Right renal pelvis (tissue), 4 donors: ENCODE measurements around the gene CUL9. TPM values are rescaled to one million over a fixed set of nuclear protein-coding genes. Genes with fewer than 3 reads are reported as not detected.

Experiments used
- DNase-seq, 4 donors: peaks; one replicate each; pipeline ENCODE4 v3.0.0-alpha.2; 2013; ENCODE audit warnings: low read depth in 4 of 4, low spot score in 3 of 4, missing footprints in 1 of 4
- polyA plus RNA-seq, 4 donors: library from polyadenylated mRNA; unstranded; fragments of 120-200 nt; gene quantifications; one replicate each; pipeline ENCODE4 v1.2.1, GENCODE V29; 2013; ENCODE audit not compliant: insufficient read length in 4 of 4

CUL9 gene
- polyA plus RNA-seq, 4 donors: 29.7 to 35.3 (median 32.5) TPM

DNA sequence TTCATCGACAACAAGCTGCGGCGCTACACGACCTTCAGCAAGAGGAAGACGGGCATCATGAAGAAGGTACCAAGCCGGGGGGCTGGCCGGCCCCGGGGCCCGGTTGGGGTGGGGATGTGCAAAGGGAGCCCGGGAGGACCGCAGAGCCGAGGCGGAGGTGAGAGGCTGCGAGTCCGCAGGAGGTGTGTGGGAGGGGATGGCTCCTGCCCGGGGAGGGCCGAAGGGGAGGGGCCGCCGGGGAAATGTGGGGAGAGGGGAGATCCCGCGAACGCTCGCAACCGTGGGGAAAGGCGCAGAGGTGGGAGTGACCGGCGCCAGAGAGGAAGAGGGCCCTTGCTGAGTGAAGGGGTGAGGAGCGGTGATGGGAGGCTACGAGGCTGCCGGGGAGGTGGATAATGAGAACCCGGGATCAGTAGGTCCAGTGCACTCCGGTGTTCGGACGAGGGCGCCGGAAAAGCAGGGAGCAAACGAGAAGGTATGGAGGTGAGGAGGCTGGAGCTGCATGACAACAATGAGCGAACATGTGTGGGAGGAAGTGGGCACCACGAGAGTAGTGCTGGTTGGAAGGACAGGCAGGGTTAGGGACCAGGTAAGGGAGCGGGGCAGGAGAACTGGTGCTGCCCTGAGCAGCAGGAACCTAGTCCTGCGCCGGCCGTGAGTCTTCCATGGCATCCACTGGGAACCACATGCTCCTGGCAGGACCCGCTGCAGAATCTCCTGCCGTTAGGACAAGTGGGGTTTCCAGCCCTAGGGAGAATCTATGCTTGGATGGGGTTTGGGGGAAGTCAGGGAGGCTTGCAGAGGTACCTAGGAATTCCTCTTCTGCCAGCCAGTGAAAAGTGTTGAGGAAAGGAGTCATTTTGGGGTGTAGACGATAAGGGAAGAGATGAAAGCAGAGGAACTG, 9.6 kb upstream of the CUL9 start:
- peak in 1 of 4 donors; percentile 28 for DNase-seq

DNA sequence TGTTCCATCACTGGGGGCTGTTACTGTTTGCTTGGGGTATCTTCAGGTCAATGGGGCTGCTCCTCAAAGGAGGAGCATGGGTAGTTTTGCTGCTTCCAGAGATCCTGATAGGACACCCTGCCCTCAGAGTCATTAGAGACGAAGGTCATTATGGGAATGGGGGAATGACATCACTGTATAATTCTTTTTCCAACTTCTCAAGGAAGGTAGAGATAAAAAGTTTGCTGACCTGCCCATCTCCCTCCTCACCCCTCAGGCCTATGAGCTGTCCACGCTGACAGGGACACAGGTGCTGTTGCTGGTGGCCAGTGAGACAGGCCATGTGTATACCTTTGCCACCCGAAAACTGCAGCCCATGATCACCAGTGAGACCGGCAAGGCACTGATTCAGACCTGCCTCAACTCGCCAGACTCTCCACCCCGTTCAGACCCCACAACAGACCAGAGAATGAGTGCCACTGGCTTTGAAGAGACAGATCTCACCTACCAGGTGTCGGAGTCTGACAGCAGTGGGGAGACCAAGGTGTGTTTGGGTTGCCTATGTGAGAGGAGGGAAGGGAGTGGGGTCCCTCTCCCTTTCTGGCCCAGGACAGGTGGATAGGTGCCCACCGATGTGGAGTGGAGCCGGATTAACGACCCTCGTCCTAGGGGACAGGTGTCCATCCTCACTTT, 8.3 kb upstream of the CUL9 start:
- DNase-seq: no peak

DNA sequence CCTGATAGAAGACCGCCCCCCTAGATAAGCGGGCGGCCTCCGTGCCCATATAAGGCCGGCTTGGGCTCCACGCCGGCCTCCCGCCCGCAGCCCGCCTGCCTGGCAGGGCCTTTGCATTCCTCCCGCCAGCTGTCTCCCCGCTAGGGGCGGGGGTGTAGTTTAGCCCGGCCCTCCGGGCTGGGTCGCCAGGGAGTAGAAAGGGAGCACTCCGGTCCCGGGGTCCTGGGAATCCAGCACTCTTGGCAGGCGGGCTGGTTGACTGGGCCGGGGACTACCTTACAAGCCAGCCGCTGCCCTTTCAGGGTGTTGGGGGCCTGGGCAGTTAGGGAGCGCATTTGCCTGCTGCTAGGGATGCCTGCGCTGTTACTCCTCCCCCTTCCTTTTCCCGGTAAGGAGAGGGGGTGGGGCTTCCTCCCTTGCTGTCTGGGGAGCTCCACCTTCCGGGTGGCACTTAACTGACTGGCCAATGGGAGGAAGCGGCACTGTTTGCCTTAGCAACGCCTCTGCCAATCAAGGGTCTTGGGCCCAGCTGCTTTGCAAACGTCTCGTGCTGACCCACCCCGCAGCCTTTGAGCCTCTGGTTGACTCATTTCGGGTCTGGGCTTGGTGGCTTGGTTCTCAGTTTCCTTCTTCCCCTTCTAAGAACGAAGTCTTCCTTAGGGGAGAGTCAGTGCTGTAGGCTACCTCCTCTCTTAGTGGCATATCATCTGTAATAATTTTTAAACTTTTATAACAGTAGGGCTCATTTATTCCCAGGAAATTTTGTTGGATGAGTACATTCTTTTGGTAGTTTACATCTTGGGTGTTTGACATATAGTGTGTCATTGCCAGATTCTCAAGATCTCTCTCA, 7.5 kb upstream of the CUL9 start:
- peak; percentile 92 to 97 (median 95) for DNase-seq

DNA sequence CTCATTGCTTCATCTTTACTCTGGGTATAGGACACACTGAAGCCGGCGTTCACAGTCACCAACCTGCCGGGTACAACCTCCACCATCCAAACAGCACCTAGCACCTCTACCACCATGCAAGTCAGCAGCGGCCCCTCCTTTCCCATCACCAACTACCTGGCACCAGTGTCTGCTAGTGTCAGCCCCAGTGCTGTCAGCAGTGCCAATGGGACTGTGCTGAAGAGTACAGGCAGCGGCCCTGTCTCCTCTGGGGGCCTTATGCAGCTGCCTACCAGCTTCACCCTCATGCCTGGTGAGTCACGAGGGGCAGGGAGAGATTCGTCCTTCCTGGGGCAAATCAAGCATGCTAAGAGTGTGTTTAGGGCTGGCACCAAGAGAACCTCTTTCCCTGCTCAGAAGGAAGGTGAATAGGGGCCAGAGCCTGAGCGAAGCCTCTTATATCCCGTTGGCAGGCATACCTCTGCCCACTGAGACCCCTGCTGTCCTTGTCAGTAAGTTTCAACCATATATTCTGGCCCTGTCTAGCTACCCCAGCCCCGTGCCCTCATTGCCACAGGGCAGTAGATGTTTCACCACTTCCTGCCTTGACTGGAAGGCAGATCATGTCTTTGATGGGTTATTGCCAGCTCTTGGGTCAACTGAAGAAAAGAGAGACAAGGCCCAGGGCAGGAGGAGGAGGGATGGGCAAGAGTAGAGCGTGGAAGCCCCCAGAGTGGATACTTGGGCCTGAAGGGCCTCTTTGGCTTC, 6.1 kb upstream of the CUL9 start:
- DNase-seq: no peak

DNA sequence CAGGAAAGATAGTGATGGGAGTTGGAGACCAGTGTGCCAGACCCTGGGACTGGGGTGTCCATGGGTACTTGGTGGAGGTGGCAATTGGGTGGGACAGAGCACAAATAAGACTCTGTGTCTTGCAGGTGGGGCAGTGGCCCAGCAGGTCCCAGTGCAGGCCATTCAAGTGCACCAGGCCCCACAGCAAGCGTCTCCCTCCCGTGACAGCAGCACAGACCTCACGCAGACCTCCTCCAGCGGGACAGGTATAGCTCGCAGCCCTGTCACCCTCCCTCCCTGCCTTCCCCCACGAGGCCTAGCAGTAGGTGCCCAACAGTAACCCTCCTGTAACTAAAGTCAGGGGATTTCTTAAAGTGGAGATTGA, 5.6 kb upstream of the CUL9 start:
- DNase-seq: no peak

DNA sequence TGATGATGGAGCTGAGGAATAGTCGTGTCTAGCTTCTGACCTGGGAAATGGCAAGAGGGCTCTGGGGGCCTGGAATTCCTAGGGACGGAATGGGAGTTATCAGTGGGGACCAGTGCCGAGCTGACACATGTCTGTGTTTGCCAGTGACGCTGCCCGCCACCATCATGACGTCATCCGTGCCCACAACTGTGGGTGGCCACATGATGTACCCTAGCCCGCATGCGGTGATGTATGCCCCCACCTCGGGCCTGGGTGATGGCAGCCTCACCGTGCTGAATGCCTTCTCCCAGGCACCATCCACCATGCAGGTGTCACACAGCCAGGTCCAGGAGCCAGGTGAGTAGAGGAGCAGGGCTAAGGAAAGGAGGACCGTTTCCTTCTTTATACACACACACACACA, 3.8 kb upstream of the CUL9 start:
- DNase-seq: no peak

DNA sequence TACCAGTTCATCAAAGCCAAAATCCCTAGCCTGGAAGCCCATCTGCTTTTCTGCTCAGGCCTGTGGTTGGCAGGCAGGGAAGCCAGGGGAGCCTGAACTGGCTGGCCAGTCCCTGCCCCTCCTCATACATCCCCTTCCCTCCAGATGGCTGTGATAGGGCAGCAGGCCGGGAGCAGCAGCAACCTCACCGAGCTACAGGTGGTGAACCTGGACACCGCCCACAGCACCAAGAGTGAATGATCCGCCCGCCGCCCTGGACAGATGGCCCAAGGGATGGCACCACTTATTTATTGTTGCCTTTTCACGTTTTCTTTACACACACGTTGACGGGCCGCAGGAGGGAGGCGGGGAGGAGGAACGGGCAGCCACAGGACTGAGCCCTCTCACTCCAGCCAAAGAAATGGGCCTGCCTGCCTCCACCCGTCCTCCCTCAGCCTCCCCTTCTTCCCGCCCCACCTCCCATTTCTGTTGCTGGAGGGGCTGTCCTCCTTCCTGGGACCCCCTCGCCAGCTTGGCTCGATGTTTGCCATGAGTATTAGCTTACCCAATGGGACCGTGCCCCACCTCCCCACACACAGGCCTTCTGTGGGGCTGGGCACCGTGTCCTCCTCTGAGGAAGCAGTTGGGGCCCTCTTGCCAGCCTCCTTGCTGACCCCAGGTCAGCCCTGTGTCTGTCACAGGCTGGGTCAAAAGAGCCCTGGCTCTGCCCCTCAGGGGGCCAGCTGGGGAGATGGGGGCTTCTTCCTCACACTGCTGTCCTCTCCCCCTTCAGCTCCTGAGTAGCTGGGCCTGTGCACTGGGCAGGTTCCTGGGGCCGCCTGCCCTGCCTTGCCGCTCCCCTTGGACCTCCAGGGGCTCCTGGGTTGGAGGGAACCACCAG, 2.8 kb upstream of the CUL9 start:
- DNase-seq: no peak

DNA sequence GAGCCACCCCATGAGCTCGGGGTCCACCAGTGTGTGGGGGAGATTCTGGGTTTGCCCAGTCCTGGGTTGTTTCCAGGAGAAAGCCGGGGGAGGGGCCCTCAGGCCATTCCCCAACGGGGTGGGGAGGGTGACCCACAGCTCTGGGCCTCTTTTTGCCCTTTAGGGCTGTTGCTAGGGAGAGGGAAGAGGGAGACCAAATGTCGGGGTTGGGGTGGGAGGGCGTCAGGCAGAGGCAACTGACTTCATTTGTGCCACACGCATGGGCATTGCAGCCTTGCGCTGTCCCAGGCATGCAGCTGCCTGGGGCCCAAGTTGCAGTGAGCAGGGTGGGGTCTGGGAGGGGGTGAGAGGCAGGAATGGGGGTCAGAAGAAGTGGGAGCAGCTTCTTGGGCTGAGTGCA, 1.9 kb upstream of the CUL9 start:
- DNase-seq: no peak

DNA sequence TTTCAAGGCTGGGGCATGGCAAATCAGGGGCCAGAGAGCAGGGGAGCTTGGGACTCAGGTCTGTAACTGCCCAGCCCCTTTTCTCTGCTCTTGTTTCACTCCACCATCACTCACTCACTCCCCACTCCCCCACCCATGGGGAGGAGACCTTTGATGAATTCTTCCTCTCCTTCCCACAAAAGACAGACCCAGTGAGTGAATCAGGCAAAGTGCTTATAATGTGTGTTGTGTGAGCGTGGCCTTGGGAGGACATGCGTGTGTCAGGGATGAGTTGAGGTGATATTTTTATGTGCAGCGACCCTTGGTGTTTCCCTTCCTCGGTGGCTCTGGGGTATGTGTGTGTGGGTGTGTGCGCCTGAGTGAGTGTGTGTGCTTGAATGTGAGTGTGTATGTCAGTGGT, 1.0 kb upstream of the CUL9 start:
- no peak for DNase-seq

DNA sequence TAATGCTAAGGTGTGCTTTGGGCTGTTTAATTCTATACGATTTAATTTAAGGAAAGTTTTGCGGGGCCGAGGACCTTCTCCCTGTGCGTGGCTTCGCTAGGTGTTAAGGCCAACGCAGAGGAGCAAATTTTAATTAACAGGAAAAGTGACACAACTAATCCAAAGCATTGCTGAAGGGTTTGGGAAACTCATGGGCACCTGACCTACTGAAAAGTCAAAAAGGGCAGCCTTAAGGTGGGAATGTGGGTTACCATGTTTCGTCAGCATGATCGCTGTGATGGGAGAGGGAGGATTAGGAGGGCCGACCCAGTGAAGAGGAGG, 415 bp upstream of the CUL9 start:
- DNase-seq: no peak

DNA sequence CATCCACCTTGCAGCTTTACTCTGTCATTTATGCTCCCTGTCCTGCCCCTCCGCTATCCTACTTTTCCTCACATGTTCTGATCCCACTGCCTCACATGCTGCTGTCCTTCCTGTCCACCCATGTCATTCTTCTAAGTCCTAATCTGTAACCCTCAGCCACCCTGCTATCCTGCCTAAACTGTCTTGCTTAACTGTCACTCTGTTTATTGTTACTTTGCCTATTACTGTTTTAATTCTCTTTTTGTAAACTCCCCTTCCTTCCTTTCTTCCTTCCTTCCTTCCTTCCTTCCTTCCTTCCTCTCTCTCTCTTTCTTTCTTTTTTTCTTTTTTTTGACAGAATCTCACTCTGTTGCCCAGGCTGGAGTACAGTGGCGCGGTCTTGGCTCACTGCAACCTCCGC, 1.4 kb downstream of the CUL9 start:
- no peak for DNase-seq

DNA sequence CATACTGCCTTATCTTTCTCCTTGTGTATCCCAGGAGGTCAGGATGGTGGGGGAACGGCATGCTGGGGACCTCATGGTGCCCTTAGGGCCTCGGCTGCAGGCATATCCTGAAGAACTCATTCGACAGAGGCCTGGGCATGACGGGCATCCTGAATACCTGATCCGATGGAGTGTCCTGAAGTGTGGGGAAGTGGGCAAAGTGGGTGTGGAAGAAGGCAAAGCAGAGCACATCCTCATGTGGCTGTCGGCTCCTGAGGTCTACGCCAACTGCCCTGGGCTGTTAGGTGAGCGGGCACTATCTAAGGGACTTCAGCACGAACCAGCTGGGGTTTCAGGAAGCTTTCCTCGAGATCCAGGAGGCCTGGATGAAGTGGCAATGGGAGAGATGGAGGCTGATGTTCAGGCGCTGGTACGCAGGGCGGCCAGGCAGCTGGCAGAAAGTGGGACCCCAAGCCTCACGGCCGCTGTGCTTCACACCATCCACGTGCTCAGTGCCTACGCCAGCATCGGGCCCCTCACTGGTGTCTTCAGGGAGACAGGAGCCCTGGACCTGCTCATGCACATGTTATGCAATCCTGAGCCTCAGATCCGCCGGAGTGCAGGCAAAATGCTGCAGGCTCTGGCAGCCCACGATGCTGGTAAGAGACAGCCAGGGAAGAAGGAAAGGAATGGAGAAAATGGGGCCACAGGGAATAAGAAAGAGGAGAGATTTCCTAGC, 2.4 kb downstream of the CUL9 start:
- DNase-seq: no peak

DNA sequence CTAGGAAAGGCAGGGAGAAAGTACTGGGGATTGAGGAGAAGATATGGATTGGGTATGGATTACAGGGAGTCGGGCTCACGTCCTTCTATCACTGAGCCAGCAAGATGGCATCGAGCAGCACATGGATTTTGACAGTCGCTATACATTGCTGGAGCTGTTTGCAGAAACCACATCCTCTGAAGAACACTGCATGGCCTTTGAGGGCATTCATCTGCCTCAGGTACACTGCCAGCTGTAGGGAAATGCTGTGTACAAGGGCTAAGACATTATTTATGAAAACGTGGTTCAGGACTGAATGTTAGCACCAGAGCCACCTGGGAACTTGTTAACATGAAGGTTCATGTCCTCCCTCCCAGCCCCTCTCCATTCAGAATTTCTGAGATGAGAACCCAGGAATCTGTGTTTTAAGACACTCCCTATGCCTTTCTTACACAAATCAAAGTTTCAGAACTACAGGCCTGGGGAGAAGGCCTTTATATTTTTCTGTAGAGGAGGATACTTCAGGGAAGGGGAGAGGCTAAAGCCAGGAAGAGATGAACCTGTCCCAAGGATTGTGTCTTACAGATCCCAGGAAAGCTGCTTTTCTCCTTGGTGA, 3.5 kb downstream of the CUL9 start:
- DNase-seq: no peak

DNA sequence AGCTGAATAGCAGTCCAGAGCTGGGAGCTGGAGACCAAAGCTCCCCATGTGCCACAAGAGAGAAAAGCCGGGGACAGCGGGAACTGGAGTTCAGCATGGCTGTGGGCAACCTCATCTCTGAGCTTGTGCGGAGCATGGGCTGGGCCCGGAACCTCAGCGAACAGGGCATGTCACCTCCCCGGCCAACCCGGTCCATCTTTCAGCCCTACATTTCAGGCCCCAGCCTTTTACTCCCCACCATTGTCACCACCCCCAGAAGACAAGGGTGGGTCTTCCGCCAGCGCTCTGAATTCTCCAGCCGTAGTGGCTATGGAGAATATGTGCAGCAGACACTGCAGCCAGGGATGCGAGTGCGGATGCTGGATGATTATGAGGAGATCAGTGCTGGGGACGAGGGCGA, 4.0 kb downstream of the CUL9 start:
- DNase-seq: no peak

DNA sequence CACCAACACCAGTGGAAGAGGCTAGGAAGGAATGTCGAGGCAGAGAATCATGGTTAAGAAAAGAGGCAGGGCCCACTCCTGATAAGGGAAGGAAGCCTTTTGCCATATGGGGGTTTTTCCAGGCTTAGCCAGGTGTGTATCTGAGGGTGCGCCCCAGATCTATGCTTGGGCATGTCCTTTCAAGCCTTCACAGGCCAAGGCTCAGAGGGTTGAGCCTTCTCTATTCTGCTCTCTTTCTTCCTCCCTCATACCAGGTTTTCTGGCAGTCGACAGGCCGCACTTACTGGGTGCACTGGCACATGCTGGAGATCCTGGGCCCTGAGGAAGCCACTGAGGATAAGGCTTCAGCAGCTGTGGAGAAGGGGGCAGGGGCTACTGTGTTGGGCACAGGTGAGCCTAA, 4.7 kb downstream of the CUL9 start:
- no peak for DNase-seq

DNA sequence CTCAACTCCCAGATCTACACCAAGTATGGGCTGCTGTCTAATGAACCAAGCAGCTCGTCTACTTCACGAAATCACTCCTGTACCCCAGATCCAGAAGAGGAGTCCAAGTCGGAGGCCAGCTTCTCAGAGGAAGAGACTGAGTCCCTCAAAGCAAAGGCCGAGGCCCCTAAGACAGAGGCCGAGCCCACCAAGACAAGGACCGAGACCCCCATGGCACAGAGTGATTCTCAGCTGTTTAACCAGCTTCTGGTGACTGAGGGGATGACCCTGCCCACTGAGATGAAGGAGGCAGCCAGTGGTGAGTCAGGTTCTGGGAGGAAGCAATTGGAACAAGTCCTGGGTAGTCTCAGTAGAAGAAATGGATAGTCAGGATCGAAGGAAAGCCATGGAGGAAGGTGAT, 5.8 kb downstream of the CUL9 start:
- no peak for DNase-seq

DNA sequence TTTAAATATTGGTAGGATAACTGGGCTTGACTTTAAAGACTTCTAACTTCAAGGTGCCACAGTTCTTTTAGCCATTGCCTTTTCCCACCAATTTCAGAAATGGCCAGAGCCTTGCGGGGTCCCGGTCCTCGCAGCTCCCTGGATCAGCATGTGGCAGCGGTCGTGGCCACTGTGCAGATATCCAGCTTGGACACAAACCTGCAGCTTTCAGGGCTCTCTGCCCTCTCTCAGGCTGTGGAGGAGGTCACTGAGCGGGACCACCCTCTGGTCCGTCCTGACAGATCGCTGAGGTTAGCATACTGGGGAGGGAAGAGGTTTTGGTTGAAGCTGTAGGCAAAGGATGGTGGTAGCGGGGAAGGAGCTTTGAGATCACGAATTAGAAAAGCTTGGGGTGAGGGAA, 6.4 kb downstream of the CUL9 start:
- DNase-seq: no peak

DNA sequence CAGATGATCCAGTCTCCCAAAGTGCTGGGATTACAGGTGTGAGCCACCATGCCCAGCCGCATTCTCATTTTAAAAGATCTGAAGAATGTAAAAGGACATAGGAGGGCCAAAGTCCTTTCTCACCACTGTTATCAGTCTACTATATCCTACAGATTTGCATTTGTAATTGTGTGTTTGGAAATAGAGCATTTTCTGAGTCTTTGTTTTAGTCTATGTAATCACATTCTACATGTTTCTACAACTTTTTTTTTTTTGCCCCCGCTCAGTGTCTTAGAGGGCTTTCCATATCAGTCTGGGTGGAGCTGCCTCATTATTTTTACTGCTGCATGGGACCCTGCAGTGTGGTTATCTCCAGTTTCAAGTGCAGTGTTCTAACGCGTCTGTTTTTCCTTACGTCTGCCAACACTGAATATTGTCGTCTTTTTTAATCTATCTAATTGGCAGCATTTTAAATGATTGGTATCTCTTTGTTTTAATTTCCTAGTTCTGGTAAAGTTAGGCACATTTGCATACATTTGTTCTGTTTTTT, 7.8 kb downstream of the CUL9 start:
- no peak for DNase-seq

DNA sequence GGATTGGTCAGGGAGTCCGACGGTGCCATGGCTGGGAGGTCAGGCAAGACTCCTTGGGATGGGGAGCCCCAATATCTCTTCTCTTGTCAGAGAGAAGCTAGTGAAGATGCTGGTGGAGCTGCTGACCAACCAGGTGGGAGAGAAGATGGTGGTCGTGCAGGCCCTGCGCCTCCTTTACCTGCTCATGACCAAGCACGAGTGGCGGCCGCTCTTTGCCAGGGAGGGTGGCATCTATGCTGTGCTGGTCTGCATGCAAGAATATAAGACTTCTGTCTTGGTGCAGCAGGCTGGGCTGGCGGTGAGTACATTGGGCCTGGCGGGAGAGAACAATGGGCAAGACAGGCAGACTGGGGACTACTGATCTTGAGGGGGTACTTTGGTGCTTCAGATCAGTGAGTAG, 10.9 kb downstream of the CUL9 start:
- no peak for DNase-seq
